Spleen (tissue), 11 donors: Measurements from ENCODE around the gene TSPYL6. TPM values are rescaled to one million over a fixed set of nuclear protein-coding genes. Genes with fewer than 3 reads are reported as not detected.

ENCODE experiments used
- DNase-seq: peaks from one replicate; pipeline ENCODE4 v3.0.0-alpha.2; 2020
- H3K27ac ChIP-seq, 8 donors: fragments of 200-600 bp; sonication (generic) in 7 of 8; 1 replicate in 4 of 8; 2 replicates in 4 of 8; pipeline versions ENCODE4 v1.5.0 to v1.8.0; 2016 to 2021; ENCODE audit warnings: inconsistent platforms in 4 of 8, mild to moderate bottlenecking in 4 of 8, moderate library complexity in 1 of 8
- H3K27me3 ChIP-seq, 7 donors: fragments of 200-600 bp; sonication (generic) in 6 of 7; replicated peaks in 1 of 7; 1 replicate in 4 of 7; 2 replicates in 3 of 7; pipeline versions ENCODE4 v1.5.0 to v1.8.0; 2016 to 2021; ENCODE audit warnings: inconsistent platforms in 3 of 7, mild to moderate bottlenecking in 1 of 7
- H3K36me3 ChIP-seq, 6 donors: fragments of 200-600 bp; sonication (generic) in 5 of 6; 1 replicate in 4 of 6; 2 replicates in 2 of 6; pipeline versions ENCODE4 v1.5.0 to v1.8.0; 2016 to 2021; ENCODE audit warnings: inconsistent platforms in 2 of 6
- H3K4me1 ChIP-seq, 6 donors: fragments of 200-600 bp; sonication (generic) in 5 of 6; 1 replicate in 3 of 6; 2 replicates in 3 of 6; pipeline versions ENCODE4 v1.5.0 to v1.8.0; 2016 to 2021; ENCODE audit warnings: inconsistent platforms in 3 of 6
- H3K4me3 ChIP-seq, 8 donors: fragments of 200-600 bp; sonication (generic) in 7 of 8; 1 replicate in 4 of 8; 2 replicates in 4 of 8; pipeline versions ENCODE4 v1.5.0 to v1.8.0; 2016 to 2021; ENCODE audit warnings: inconsistent platforms in 4 of 8, mild to moderate bottlenecking in 4 of 8, moderate library complexity in 2 of 8
- H3K9me3 ChIP-seq, 8 donors: fragments of 200-600 bp; sonication (generic) in 7 of 8; 1 replicate in 4 of 8; 2 replicates in 4 of 8; pipeline versions ENCODE4 v1.5.0 to v1.8.0; 2016 to 2021; ENCODE audit warnings: inconsistent platforms in 4 of 8
- CTCF ChIP-seq, 11 experiments: fragments of 200-600 bp in 7 of 11; fragments of 450-650 bp in 4 of 11; sonication (generic) in 4 of 11; IDR thresholded peaks in 8 of 11; conservative IDR thresholded peaks in 3 of 11; 1 replicate in 7 of 11; 2 replicates in 4 of 11; pipeline versions ENCODE4 v1.4.0 to v1.8.0; 2016 to 2021; ENCODE audit warnings: antibody characterized with exemption in 11 of 11, inconsistent platforms in 4 of 11, mild to moderate bottlenecking in 1 of 11
- POLR2A ChIP-seq, 3 donors: fragments of 450-650 bp; IDR thresholded peaks; one replicate each; pipeline ENCODE4 v1.5.1; 2017; ENCODE audit warnings: antibody characterized with exemption in 3 of 3, mild to moderate bottlenecking in 1 of 3
- POLR2AphosphoS5 ChIP-seq, 3 donors: sonication (generic); formaldehyde crosslinking; IDR thresholded peaks; one replicate each; pipeline ENCODE4 v1.5.1; 2017; ENCODE audit warnings: antibody characterized with exemption in 3 of 3
- WGBS, 5 donors: extraction: QIAGEN DNeasy Blood & Tissue Kit in 3 of 5; methylation state at CpG; one replicate each; pipeline versions ENCODE4 v1.1.5 to v1.1.7; 2013 to 2018; 5-methylcytosine and 5-hydroxymethylcytosine counted together
- intact Hi-C: fragments of 100-400 bp; cut with DNase I; formaldehyde crosslinking; loops from one replicate; pipeline ENCODE4 v1.15.0; 2023; ENCODE audit warnings: low total_unique reads
- polyA plus RNA-seq, 3 donors: library from polyadenylated mRNA; stranded (reverse); fragments of 200-250 nt; gene quantifications; one replicate each; pipeline ENCODE4 v1.2.1, GENCODE V29; 2013
- total RNA-seq, 7 donors: library from RNA; depleted of rRNA in 3 of 7; stranded (reverse); fragments of >200 nt in 3 of 7; fragmentation: NEBNext Ultra II Directional in 4 of 7; extraction: Animal tissue kit (Norgen Biotek cat#: 25700) in 4 of 7; gene quantifications; one replicate each; pipeline versions ENCODE4 v1.1.0 to v1.2.1, GENCODE V29; 2016 to 2021
- donor health status: healthy with polysubstance abuse.
- donor health status: DM: no; HTN: no; CAD: no; lungs with moderate emphysema.
- donor health status: DM: no; HTN: no; CAD: no.
- donor health status: Bipolar disorder and iron deficiency.
- donor health status: healthy.
- donor health status: DM: no; HTN: no; CAD: no.
- donor health status: DM: yes; HTN: yes; CAD: no.

TSPYL6 gene
- total and polyA plus RNA-seq, 10 donors = 0.14 to 0.33 TPM; not detected in 8

GRCh38 chr2:54290356-54291025, 34.5 kb upstream of the TSPYL6 start:
- 79 to 90% (median 82%) methylated on average over 9 of the region's 9 CpGs for WGBS, 5 donors
- H3K4me1 ChIP-seq = no peaks in the 10 kb centered on the region

GRCh38 chr2:54289917-54290316, 33.9 kb upstream of the TSPYL6 start:
- TF ChIP-seq POLR2AphosphoS5 (IDR thresholded peaks at IDR 0.05) = no peak
- WGBS, 5 donors = 88 to 93% (median 90%) methylated on average over 23 of the region's 23 CpGs
- intact Hi-C loops = no loop called here
- H3K4me1 ChIP-seq = no peaks in the 10 kb centered on the region
- H3K4me3 ChIP-seq = no peak overlapping the region
- no peak overlapping the region for H3K27ac ChIP-seq
- peak; percentile 53 for DNase-seq
- H3K36me3 ChIP-seq = no peaks in the 10 kb centered on the region
- H3K27me3 ChIP-seq = no peaks in the 10 kb centered on the region
- no peaks in the 10 kb centered on the region for H3K9me3 ChIP-seq

More at GRCh38 chr2:54290356-54291025, 34.5 kb upstream of the TSPYL6 start:
- Histone ChIP-seq H3K27me3 (no peaks in the 10 kb centered on the region), H3K27ac (no peak overlapping the region), H3K36me3 (no peaks in the 10 kb centered on the region), H3K9me3 (no peaks in the 10 kb centered on the region), H3K4me3 (no peak overlapping the region)
- intact Hi-C loops = no loop called here
- no peak for DNase-seq
- no peak for TF ChIP-seq POLR2AphosphoS5 (IDR thresholded peaks at IDR 0.05)
- no peak for TF ChIP-seq CTCF (IDR thresholded peaks at IDR 0.05 in 8 of 11, conservative IDR thresholded peaks at IDR 0.05 in 3 of 11)
- TF ChIP-seq POLR2A (IDR thresholded peaks at IDR 0.05) = no peak

GRCh38 chr2:54287532-54287931, 31.5 kb upstream of the TSPYL6 start:
- Histone ChIP-seq H3K36me3 (no peaks in the 10 kb centered on the region), H3K9me3 (no peaks in the 10 kb centered on the region), H3K4me1 (no peaks in the 10 kb centered on the region), H3K4me3 (no peak overlapping the region), H3K27me3 (no peaks in the 10 kb centered on the region), H3K27ac (no peak overlapping the region)
- 91 to 100% (median 97%) methylated on average over 2 of the region's 2 CpGs for WGBS, 5 donors
- no peak for DNase-seq
- intact Hi-C loops = no loop called here
- no peak for TF ChIP-seq CTCF (IDR thresholded peaks at IDR 0.05 in 8 of 11, conservative IDR thresholded peaks at IDR 0.05 in 3 of 11)

- Histone ChIP-seq H3K36me3 (no peaks in the 10 kb centered on the region), H3K4me1 (no peaks in the 10 kb centered on the region), H3K27me3 (no peaks in the 10 kb centered on the region), H3K4me3 (no peak overlapping the region), H3K27ac (no peak overlapping the region), H3K9me3 (no peaks in the 10 kb centered on the region)
- WGBS, 5 donors = 90 to 98% (median 97%) methylated on average over 1 of the region's 1 CpG
- intact Hi-C loops = no loop called here
- DNase-seq = no peak
- TF ChIP-seq CTCF (IDR thresholded peaks at IDR 0.05 in 8 of 11, conservative IDR thresholded peaks at IDR 0.05 in 3 of 11) (no peak), POLR2AphosphoS5 (IDR thresholded peaks at IDR 0.05) (no peak), POLR2A (IDR thresholded peaks at IDR 0.05) (no peak)
Measured at GRCh38 chr2:54285451-54285850, 29.4 kb upstream of the TSPYL6 start.

- intact Hi-C loops = no loop called here
- no peak overlapping the region for H3K4me3 ChIP-seq
- H3K36me3 ChIP-seq = no peaks in the 10 kb centered on the region
- no peaks in the 10 kb centered on the region for H3K4me1 ChIP-seq
- DNase-seq = no peak
- no peaks in the 10 kb centered on the region for H3K27me3 ChIP-seq
- no peak for TF ChIP-seq POLR2A (IDR thresholded peaks at IDR 0.05)
- no peak for TF ChIP-seq CTCF (IDR thresholded peaks at IDR 0.05 in 8 of 11, conservative IDR thresholded peaks at IDR 0.05 in 3 of 11)
- TF ChIP-seq POLR2AphosphoS5 (IDR thresholded peaks at IDR 0.05) = no peak
- H3K27ac ChIP-seq = no peak overlapping the region
- H3K9me3 ChIP-seq = no peaks in the 10 kb centered on the region
- 84 to 93% (median 87%) methylated on average over 3 of the region's 3 CpGs for WGBS, 5 donors
Measured at GRCh38 chr2:54284826-54285225, 28.8 kb upstream of the TSPYL6 start.
